Transverse colon (tissue), 3 donors: ENCODE measurements around the gene ACAP2.

ENCODE experiments used
- POLR2A ChIP-seq: fragments of 450-650 bp; IDR thresholded peaks from one replicate; pipeline ENCODE4 v1.6.1; 2016; ENCODE audit warnings: antibody characterized with exemption, mild to moderate bottlenecking, moderate library complexity
- TF ChIP-seq, protein P1 (sequence below), 5 experiments: fragments of 200-600 bp in 3 of 5; fragments of 450-650 bp in 2 of 5; sonication (generic) in 3 of 5; IDR thresholded peaks; 1 replicate in 2 of 5; 2 replicates in 3 of 5; pipeline ENCODE4 v1.5.1; 2016 to 2017; ENCODE audit warnings: antibody characterized with exemption in 5 of 5, inconsistent platforms in 3 of 5, mild to moderate bottlenecking in 2 of 5, moderate library complexity in 1 of 5

DNA sequence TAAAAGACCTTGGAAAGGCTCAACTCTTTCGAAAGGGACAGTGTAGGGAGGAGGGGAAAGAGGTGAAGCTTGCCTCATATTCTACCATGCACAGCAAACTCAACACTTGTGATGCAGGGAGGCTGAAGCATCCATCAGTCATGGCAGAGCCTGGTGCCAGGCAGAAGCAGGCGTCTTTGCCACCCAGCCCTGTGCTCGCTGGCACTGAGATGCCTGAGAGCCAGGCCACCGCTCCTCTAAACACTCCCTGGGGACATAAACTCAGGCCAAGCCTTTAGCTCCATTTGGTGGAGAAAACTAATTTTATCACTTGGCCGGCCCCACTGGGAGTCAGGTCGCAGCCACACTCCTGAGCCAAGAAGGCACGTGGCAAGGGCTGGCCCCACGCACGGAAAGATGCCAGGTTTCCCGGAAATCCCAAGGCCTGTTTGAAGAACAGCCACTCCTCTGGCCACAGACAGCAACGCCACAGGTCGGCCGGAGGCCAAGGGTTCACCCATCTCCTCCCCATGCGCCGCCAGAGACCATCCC is 202.6 kb downstream of the ACAP2 start:
- TF ChIP-seq, protein P1, sequence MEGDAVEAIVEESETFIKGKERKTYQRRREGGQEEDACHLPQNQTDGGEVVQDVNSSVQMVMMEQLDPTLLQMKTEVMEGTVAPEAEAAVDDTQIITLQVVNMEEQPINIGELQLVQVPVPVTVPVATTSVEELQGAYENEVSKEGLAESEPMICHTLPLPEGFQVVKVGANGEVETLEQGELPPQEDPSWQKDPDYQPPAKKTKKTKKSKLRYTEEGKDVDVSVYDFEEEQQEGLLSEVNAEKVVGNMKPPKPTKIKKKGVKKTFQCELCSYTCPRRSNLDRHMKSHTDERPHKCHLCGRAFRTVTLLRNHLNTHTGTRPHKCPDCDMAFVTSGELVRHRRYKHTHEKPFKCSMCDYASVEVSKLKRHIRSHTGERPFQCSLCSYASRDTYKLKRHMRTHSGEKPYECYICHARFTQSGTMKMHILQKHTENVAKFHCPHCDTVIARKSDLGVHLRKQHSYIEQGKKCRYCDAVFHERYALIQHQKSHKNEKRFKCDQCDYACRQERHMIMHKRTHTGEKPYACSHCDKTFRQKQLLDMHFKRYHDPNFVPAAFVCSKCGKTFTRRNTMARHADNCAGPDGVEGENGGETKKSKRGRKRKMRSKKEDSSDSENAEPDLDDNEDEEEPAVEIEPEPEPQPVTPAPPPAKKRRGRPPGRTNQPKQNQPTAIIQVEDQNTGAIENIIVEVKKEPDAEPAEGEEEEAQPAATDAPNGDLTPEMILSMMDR (IDR thresholded peaks at IDR 0.05), result no peak
- no peak for TF ChIP-seq POLR2A
